Karpas-422 (cell line): ENCODE results near the gene GPR137C. TPM values are rescaled to one million over a fixed set of nuclear protein-coding genes. Genes with fewer than 3 reads are reported as not detected.
A peak's percentile ranks its signal among the peaks of the same experiment; 100 is the strongest.
"Not testable (repeated sequence)": the region's sequence is repeated elsewhere in the genome, so short reads cannot be mapped to it uniquely, and the experiment has no call there.

Experiments
- DNase-seq: peaks from one replicate; pipeline ENCODE4 v3.0.0-alpha.2; 2015
- H2AFZ ChIP-seq: fragments of 200-600 bp; sonication (generic); 2 replicates; pipeline ENCODE4 v1.6.1; 2014; ENCODE audit warnings: antibody characterized with exemption, low read length, mixed read lengths
- H3K27ac ChIP-seq: fragments of 200-600 bp; sonication (generic); 2 replicates; pipeline ENCODE4 v1.5.1; 2014; ENCODE audit warnings: mild to moderate bottlenecking, low read length, moderate library complexity
- H3K27me3 ChIP-seq: fragments of 200-600 bp; sonication (generic); 2 replicates; pipeline ENCODE4 v1.6.1; 2014; ENCODE audit warnings: low read length, mixed read lengths
- H3K36me3 ChIP-seq: fragments of 200-600 bp; sonication (generic); 2 replicates; pipeline ENCODE4 v1.6.1; 2014; ENCODE audit warnings: low read length, mixed read lengths; ENCODE audit not compliant: insufficient read depth
- H3K4me1 ChIP-seq: fragments of 200-600 bp; sonication (generic); 2 replicates; pipeline ENCODE4 v1.6.1; 2014; ENCODE audit warnings: mild to moderate bottlenecking, low read length, mixed read lengths
- H3K4me2 ChIP-seq: fragments of 200-600 bp; sonication (generic); 2 replicates; pipeline ENCODE4 v1.6.1; 2014; ENCODE audit warnings: low read length, low read depth, mild to moderate bottlenecking; ENCODE audit not compliant: poor library complexity, severe bottlenecking
- H3K4me3 ChIP-seq: fragments of 200-600 bp; sonication (generic); 2 replicates; pipeline ENCODE4 v1.5.1; 2014; ENCODE audit warnings: mild to moderate bottlenecking, antibody characterized with exemption, low read length, mixed read lengths
- H3K79me2 ChIP-seq: fragments of 200-600 bp; sonication (generic); 2 replicates; pipeline ENCODE4 v1.6.1; 2014; ENCODE audit warnings: mild to moderate bottlenecking, low read length, mixed read lengths
- H3K9ac ChIP-seq: fragments of 200-600 bp; sonication (generic); 2 replicates; pipeline ENCODE4 v1.6.0; 2014; ENCODE audit warnings: low read length
- H3K9me2 ChIP-seq: fragments of 200-600 bp; sonication (generic), shearing (Covaris generic); replicated peaks from 2 replicates; pipeline ENCODE4 v1.6.0; 2014; ENCODE audit warnings: mild to moderate bottlenecking, low read length, moderate library complexity; ENCODE audit not compliant: insufficient read depth
- H3K9me3 ChIP-seq: fragments of 300-700, 200-600 bp; sonication (generic); 2 replicates; pipeline ENCODE4 v1.6.1; 2014; ENCODE audit warnings: low read length, mixed read lengths
- H4K20me1 ChIP-seq: fragments of 200-600 bp; sonication (generic); 2 replicates; pipeline ENCODE4 v1.6.1; 2014; ENCODE audit warnings: mild to moderate bottlenecking, antibody characterized with exemption, low read length, low read depth; ENCODE audit not compliant: insufficient read depth
- total RNA-seq: library from RNA; depleted of rRNA; stranded (reverse); fragments of >200 nt; shearing (Covaris generic); gene quantifications from 2 replicates; pipeline ENCODE4 v1.2.3, GENCODE V29; 2014; ENCODE audit warnings: low replicate concordance

GPR137C gene
- total RNA-seq, 1 experiment from 2014 or later = 0.26 TPM

- Histone ChIP-seq H3K4me1 (peaks cover 39% of the 10 kb centered on the region), H3K4me3 (peak overlapping the region; percentile 77), H3K9me3 (no peaks in the 10 kb centered on the region), H3K36me3 (no peaks in the 10 kb centered on the region), H3K79me2 (peaks cover 50% of the 10 kb centered on the region), H4K20me1 (no peaks in the 10 kb centered on the region), H3K9ac (peak overlapping the region; percentile 76), H2AFZ (peak overlapping the region; percentile 75), H3K9me2 (no peaks in the 10 kb centered on the region), H3K27ac (peak overlapping the region; percentile 62), H3K4me2 (peak overlapping the region; percentile 88), H3K27me3 (no peaks in the 10 kb centered on the region)
- peak; percentile 78 for DNase-seq
These were observed 957 bp upstream of the GPR137C start for GRCh38 chr14:52551696-52552062.

GRCh38 chr14:52553002-52553670 is 500 bp downstream of the GPR137C start:
- H3K27ac ChIP-seq = no peak overlapping the region
- peak overlapping the region; percentile 83 for H2AFZ ChIP-seq
- H4K20me1 ChIP-seq = no peaks in the 10 kb centered on the region
- no peaks in the 10 kb centered on the region for H3K9me2 ChIP-seq
- no peaks in the 10 kb centered on the region for H3K27me3 ChIP-seq
- peak overlapping the region; percentile 65 for H3K9ac ChIP-seq
- H3K4me1 ChIP-seq = peaks cover 28% of the 10 kb centered on the region
- H3K4me2 ChIP-seq = peak overlapping the region; percentile 95
- H3K4me3 ChIP-seq = peak overlapping the region; percentile 77
- peaks cover 36% of the 10 kb centered on the region for H3K79me2 ChIP-seq
- no peaks in the 10 kb centered on the region for H3K9me3 ChIP-seq
- H3K36me3 ChIP-seq = no peaks in the 10 kb centered on the region
- peak; percentile 76 for DNase-seq

- no peaks in the 10 kb centered on the region for H4K20me1 ChIP-seq
- H3K79me2 ChIP-seq = peaks cover 30% of the 10 kb centered on the region
- H3K9me3 ChIP-seq = no peaks in the 10 kb centered on the region
- no peak overlapping the region for H3K27ac ChIP-seq
- H3K36me3 ChIP-seq = no peaks in the 10 kb centered on the region
- H3K27me3 ChIP-seq = no peaks in the 10 kb centered on the region
- peak overlapping the region; percentile 95 for H3K4me2 ChIP-seq
- H3K9ac ChIP-seq = peak overlapping the region; percentile 65
- DNase-seq = peak; percentile 92
- H3K4me3 ChIP-seq = peak overlapping the region; percentile 77
- H2AFZ ChIP-seq = peak overlapping the region; percentile 83
- peaks cover 28% of the 10 kb centered on the region for H3K4me1 ChIP-seq
- no peaks in the 10 kb centered on the region for H3K9me2 ChIP-seq
These were observed 1.3 kb downstream of the GPR137C start for GRCh38 chr14:52553671-52554575.

- H3K27me3 ChIP-seq = no peaks in the 10 kb centered on the region
- H3K4me3 ChIP-seq = no peak overlapping the region
- no peak overlapping the region for H3K9ac ChIP-seq
- no peaks in the 10 kb centered on the region for H3K36me3 ChIP-seq
- H3K27ac ChIP-seq = no peak overlapping the region
- no peak for DNase-seq
- H3K9me2 ChIP-seq = no peaks in the 10 kb centered on the region
- H3K4me2 ChIP-seq = no peak overlapping the region
- H4K20me1 ChIP-seq = no peaks in the 10 kb centered on the region
- peaks cover 6% of the 10 kb centered on the region for H3K4me1 ChIP-seq
- H3K79me2 ChIP-seq = no peaks in the 10 kb centered on the region
- no peak overlapping the region for H2AFZ ChIP-seq
- H3K9me3 ChIP-seq = no peaks in the 10 kb centered on the region
These were observed 6.1 kb downstream of the GPR137C start for GRCh38 chr14:52558688-52559087.

GRCh38 chr14:52563120-52563519 is 10.5 kb downstream of the GPR137C start:
- H3K4me2 ChIP-seq = no peak overlapping the region
- H3K27me3 ChIP-seq = no peaks in the 10 kb centered on the region
- H3K4me3 ChIP-seq = no peak overlapping the region
- no peaks in the 10 kb centered on the region for H3K36me3 ChIP-seq
- no peaks in the 10 kb centered on the region for H4K20me1 ChIP-seq
- no peak for DNase-seq
- no peaks in the 10 kb centered on the region for H3K79me2 ChIP-seq
- no peak overlapping the region for H3K9ac ChIP-seq
- no peaks in the 10 kb centered on the region for H3K9me2 ChIP-seq
- H3K27ac ChIP-seq = no peak overlapping the region
- H3K4me1 ChIP-seq = no peaks in the 10 kb centered on the region
- H3K9me3 ChIP-seq = no peaks in the 10 kb centered on the region
- H2AFZ ChIP-seq = no peak overlapping the region

GRCh38 chr14:52568454-52568853 is 15.8 kb downstream of the GPR137C start:
- H3K27ac ChIP-seq, H3K9ac ChIP-seq, H3K27me3 ChIP-seq, H3K36me3 ChIP-seq, H3K4me1 ChIP-seq, H3K9me2 ChIP-seq, DNase-seq, H2AFZ ChIP-seq, H3K4me2 ChIP-seq, H3K9me3 ChIP-seq, H3K4me3 ChIP-seq, H3K79me2 ChIP-seq, H4K20me1 ChIP-seq: not testable (repeated sequence)

- Histone ChIP-seq H3K79me2 (no peaks in the 10 kb centered on the region), H4K20me1 (no peaks in the 10 kb centered on the region), H3K27ac (no peak overlapping the region), H3K27me3 (no peaks in the 10 kb centered on the region; the same call in 1 of the 2 replicates), H3K4me3 (no peak overlapping the region), H3K36me3 (no peaks in the 10 kb centered on the region), H3K4me2 (no peak overlapping the region), H3K9ac (no peak overlapping the region), H3K4me1 (no peaks in the 10 kb centered on the region), H2AFZ (no peak overlapping the region), H3K9me2 (no peaks in the 10 kb centered on the region), H3K9me3 (0 out of 2 replicates have a peak, but pooled peaks cover 2% of the 10 kb centered on the region)
- DNase-seq = no peak
These were observed 23.2 kb downstream of the GPR137C start for GRCh38 chr14:52575858-52576257.

- Histone ChIP-seq H3K4me3 (no peak overlapping the region), H3K27ac (no peak overlapping the region), H3K36me3 (no peaks in the 10 kb centered on the region), H2AFZ (no peak overlapping the region), H4K20me1 (peaks cover 3% of the 10 kb centered on the region; the same call in 1 of the 2 replicates), H3K4me2 (no peak overlapping the region), H3K9me3 (no peaks in the 10 kb centered on the region), H3K79me2 (no peaks in the 10 kb centered on the region), H3K9me2 (no peaks in the 10 kb centered on the region), H3K4me1 (no peaks in the 10 kb centered on the region), H3K27me3 (no peaks in the 10 kb centered on the region), H3K9ac (no peak overlapping the region)
- DNase-seq = no peak
These were observed 30.9 kb downstream of the GPR137C start for GRCh38 chr14:52583544-52583943.
